ENCODE measurements around the gene EEF1A2. TPM values are rescaled to one million over a fixed set of nuclear protein-coding genes. Genes with fewer than 3 reads are reported as not detected.
"Not testable (repeated sequence)": the region's sequence is repeated elsewhere in the genome, so short reads cannot be mapped to it uniquely, and the experiment has no call there.

The EEF1A2 gene
- polyA plus RNA-seq, 3 donors: 0.08 TPM; not detected in 2

DNA sequence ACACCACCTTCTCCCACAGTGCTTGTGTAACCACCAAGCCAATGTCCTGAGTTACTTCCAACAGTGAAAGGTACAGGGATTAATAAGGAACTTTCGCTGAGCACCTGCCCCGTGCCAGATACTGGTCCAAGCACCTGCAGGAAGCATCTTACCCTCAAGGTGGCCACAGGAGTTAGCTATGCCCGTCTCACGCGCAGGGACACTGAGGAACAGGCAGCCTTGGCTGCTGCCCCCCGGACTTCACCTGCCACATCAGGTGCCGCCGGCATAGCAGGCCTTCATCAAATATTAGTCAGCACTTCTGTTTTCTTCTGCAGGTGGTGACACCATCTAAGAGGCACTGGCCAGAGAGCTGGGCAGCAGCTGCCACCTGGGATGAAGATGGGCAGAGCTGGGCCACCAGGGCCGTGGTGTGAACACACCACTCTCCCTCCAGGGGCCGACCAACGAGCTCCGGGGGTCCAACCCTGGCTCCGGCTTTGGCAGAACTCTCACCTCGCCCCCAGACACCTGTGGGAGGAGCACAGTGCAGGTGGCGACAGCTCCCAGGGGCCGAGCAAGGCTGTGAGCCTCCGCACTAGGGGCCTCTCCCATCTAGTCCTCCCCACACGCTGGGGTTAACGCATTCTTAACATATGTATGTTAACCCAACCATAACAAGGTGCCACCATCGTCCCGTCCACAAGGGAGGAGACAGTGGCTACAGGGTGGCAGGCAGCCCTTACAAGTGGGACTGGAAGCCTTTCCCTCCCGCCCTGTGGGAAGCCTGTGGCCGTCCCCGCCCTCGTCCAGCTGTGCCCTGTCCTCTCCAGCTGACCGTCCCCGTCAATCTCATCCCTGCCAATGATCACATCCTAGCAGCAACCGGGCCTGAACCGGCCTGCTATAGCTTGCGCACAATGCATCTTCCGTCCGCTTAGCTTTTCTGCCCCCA lies 18.8 kb upstream of the EEF1A2 start:
- H3K27me3 ChIP-seq (ENCODE audit: control insufficient read depth in 2 of 2, insufficient read depth in 2 of 2, low read length in 2 of 2): peaks cover 0 to 23% of the 10 kb centered on the region in 2 donors
- DNase-seq: no peak
- no peaks in the 10 kb centered on the region for H3K36me3 ChIP-seq (replicated peaks in 1 of 2; ENCODE audit: control insufficient read depth in 1 of 2, insufficient read depth in 2 of 2, low read length in 2 of 2)
- H3K27ac ChIP-seq (ENCODE audit: low read depth in 1 of 2, low read length in 2 of 2): no peak overlapping the region
- no peak overlapping the region for H3K9ac ChIP-seq (ENCODE audit: insufficient read depth, low read length, poor library complexity, severe bottlenecking)
- H4K20me1 ChIP-seq (ENCODE audit: insufficient read depth, low read length): peaks cover 12% of the 10 kb centered on the region
- no peak overlapping the region for H3K4me3 ChIP-seq (replicated peaks in 1 of 3; ENCODE audit: low read depth in 2 of 3, low read length in 3 of 3)
- WGBS (ENCODE audit: insufficient coverage): 92% methylated on average over 28 of the region's 32 CpGs
- intact Hi-C loops (cut with micrococcal nuclease): no loop called here
- H3K79me2 ChIP-seq (ENCODE audit: insufficient read depth, low read length): peaks cover 7% of the 10 kb centered on the region
- H3K9me3 ChIP-seq (replicated peaks in 1 of 2; ENCODE audit: control insufficient read depth in 1 of 2, insufficient read depth in 1 of 2, low read length in 2 of 2): peaks cover 7 to 12% of the 10 kb centered on the region in 2 donors
- Mint-ChIP-seq H3K27ac (no peak overlapping the region), H3K4me1 (peaks cover 14% of the 10 kb centered on the region), H3K4me3 (peak overlapping the region in 1 of 2 donors; percentile 43), H3K36me3 (peaks cover 6 to 7% of the 10 kb centered on the region in 2 donors), H3K27me3 (ENCODE audit: low read depth in 3 of 3) (peaks cover 28 to 55% (median 35%) of the 10 kb centered on the region in 3 donors), H3K9me3 (peaks cover 8 to 30% (median 24%) of the 10 kb centered on the region in 7 donors)
- H3K4me1 ChIP-seq (ENCODE audit: control insufficient read depth in 1 of 2, insufficient read depth in 2 of 2, low read length in 2 of 2): peaks cover 16 to 25% of the 10 kb centered on the region in 2 donors
- no peak overlapping the region for H3K4me2 ChIP-seq (replicated peaks; ENCODE audit: extremely low read depth, low read length, poor library complexity, severe bottlenecking)
- no peak overlapping the region for H2AFZ ChIP-seq (ENCODE audit: insufficient read depth, low read depth, low read length, poor library complexity, severe bottlenecking)
- TF ChIP-seq, protein P1, sequence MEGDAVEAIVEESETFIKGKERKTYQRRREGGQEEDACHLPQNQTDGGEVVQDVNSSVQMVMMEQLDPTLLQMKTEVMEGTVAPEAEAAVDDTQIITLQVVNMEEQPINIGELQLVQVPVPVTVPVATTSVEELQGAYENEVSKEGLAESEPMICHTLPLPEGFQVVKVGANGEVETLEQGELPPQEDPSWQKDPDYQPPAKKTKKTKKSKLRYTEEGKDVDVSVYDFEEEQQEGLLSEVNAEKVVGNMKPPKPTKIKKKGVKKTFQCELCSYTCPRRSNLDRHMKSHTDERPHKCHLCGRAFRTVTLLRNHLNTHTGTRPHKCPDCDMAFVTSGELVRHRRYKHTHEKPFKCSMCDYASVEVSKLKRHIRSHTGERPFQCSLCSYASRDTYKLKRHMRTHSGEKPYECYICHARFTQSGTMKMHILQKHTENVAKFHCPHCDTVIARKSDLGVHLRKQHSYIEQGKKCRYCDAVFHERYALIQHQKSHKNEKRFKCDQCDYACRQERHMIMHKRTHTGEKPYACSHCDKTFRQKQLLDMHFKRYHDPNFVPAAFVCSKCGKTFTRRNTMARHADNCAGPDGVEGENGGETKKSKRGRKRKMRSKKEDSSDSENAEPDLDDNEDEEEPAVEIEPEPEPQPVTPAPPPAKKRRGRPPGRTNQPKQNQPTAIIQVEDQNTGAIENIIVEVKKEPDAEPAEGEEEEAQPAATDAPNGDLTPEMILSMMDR (IDR thresholded peaks at IDR 0.05): no peak

DNA sequence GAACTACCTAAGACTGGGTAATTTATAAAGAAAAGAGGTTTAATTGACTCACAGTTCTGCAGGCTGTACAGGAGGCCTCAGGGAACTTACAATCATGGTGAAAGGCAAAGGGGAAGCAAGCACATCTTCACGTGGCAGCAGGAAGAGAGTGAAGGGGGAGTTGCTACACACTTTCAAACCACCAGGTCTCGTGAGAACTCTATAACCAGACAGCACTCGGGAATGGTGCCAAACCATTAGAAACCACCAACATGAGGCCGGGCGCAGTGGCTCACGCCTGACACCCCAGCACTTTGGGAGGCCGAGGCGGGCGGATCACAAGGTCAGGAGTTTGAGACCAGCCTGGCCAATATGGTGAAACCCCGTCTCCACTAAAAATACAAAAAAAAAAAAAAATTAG lies 15.6 kb upstream of the EEF1A2 start:
- H3K27ac ChIP-seq (ENCODE audit: low read depth in 1 of 2, low read length in 2 of 2); H3K36me3 ChIP-seq (replicated peaks in 1 of 2; ENCODE audit: control insufficient read depth in 1 of 2, insufficient read depth in 2 of 2, low read length in 2 of 2); H3K4me1 Mint-ChIP-seq; H3K9ac ChIP-seq (ENCODE audit: insufficient read depth, low read length, poor library complexity, severe bottlenecking); H3K4me3 ChIP-seq (replicated peaks in 1 of 3; ENCODE audit: low read depth in 2 of 3, low read length in 3 of 3); intact Hi-C loops (cut with micrococcal nuclease); H2AFZ ChIP-seq (ENCODE audit: insufficient read depth, low read depth, low read length, poor library complexity, severe bottlenecking); H3K36me3 Mint-ChIP-seq; H3K79me2 ChIP-seq (ENCODE audit: insufficient read depth, low read length); H3K4me2 ChIP-seq (replicated peaks; ENCODE audit: extremely low read depth, low read length, poor library complexity, severe bottlenecking); H4K20me1 ChIP-seq (ENCODE audit: insufficient read depth, low read length); H3K27ac Mint-ChIP-seq; H3K4me1 ChIP-seq (ENCODE audit: control insufficient read depth in 1 of 2, insufficient read depth in 2 of 2, low read length in 2 of 2): not testable (repeated sequence)
- Histone ChIP-seq H3K27me3 (ENCODE audit: control insufficient read depth in 2 of 2, insufficient read depth in 2 of 2, low read length in 2 of 2) (peaks cover 0 to 22% of the 10 kb centered on the region in 2 donors), H3K9me3 (replicated peaks in 1 of 2; ENCODE audit: control insufficient read depth in 1 of 2, insufficient read depth in 1 of 2, low read length in 2 of 2) (peaks cover 7 to 12% of the 10 kb centered on the region in 2 donors)
- no CpG with 5 or more reads among the region's 10 CpGs for WGBS (ENCODE audit: insufficient coverage)
- H3K4me3 Mint-ChIP-seq: peak overlapping the region in 1 of 2 donors; percentile 53
- peaks cover 39 to 76% (median 44%) of the 10 kb centered on the region in 3 donors for H3K27me3 Mint-ChIP-seq (ENCODE audit: low read depth in 3 of 3)
- peak in 2 of 3 donors; percentile 23 to 47 for DNase-seq
- H3K9me3 Mint-ChIP-seq: peaks cover 6 to 28% (median 22%) of the 10 kb centered on the region in 7 donors

All from CD14-positive monocyte (primary cell).